Choroid plexus epithelial cell (primary cell): Measurements from ENCODE around the gene CCDC141.

Source experiments
- DNase-seq: peaks from one replicate; pipeline ENCODE4 v3.0.0-alpha.2; 2010; ENCODE audit warnings: low read depth
- H3K4me3 ChIP-seq: 2 replicates; pipeline ENCODE4 v1.5.1; 2011; ENCODE audit warnings: low read depth, mild to moderate bottlenecking, control low read depth, low read length, moderate library complexity
- CTCF ChIP-seq: conservative IDR thresholded peaks from 2 replicates; pipeline ENCODE4 v1.5.1; 2011; ENCODE audit warnings: low read depth, mild to moderate bottlenecking, control low read depth, inconsistent platforms, low read length, moderate library complexity

The CCDC141 gene

GRCh38 chr2:178933493-178933892 lies 116.4 kb downstream of the CCDC141 start:
- no peak for TF ChIP-seq CTCF
- no peak overlapping the region for H3K4me3 ChIP-seq
- no peak for DNase-seq

GRCh38 chr2:178928077-178928476 lies 121.9 kb downstream of the CCDC141 start:
- no peak for TF ChIP-seq CTCF
- no peak overlapping the region for H3K4me3 ChIP-seq
- DNase-seq: no peak

GRCh38 chr2:178927173-178927572 lies 122.8 kb downstream of the CCDC141 start:
- H3K4me3 ChIP-seq: no peak overlapping the region
- no peak for DNase-seq
- TF ChIP-seq CTCF: no peak

- no peak for DNase-seq
- TF ChIP-seq CTCF: no peak
- no peak overlapping the region for H3K4me3 ChIP-seq
These were observed 125.1 kb downstream of the CCDC141 start for GRCh38 chr2:178924817-178925216.

GRCh38 chr2:178923546-178923945 lies 126.4 kb downstream of the CCDC141 start:
- H3K4me3 ChIP-seq: no peak overlapping the region
- no peak for DNase-seq
- TF ChIP-seq CTCF: no peak

- H3K4me3 ChIP-seq: no peak overlapping the region
- DNase-seq: no peak
- TF ChIP-seq CTCF: no peak
These were observed 128.9 kb downstream of the CCDC141 start for GRCh38 chr2:178920916-178921513.

GRCh38 chr2:178917555-178917954 lies 132.4 kb downstream of the CCDC141 start:
- no peak for DNase-seq
- no peak for TF ChIP-seq CTCF
- no peak overlapping the region for H3K4me3 ChIP-seq
